NCI-H460 (cell line): ENCODE measurements around the gene RWDD3. TPM values are rescaled to one million over a fixed set of nuclear protein-coding genes. Genes with fewer than 3 reads are reported as not detected.

Experiments used
- DNase-seq: peaks from one replicate; pipeline ENCODE4 v3.0.0-alpha.2; 2016; ENCODE audit warnings: low read depth; ENCODE audit errors: extremely low read depth
- total RNA-seq: library from RNA; depleted of rRNA; stranded (reverse); fragments of >200 nt; shearing (Covaris generic); gene quantifications from 2 replicates; pipeline ENCODE4 v1.2.3, GENCODE V29; 2014; rRNA removed

The RWDD3 gene
- total RNA-seq, 1 experiment from 2014 or later: 13.2 TPM

GRCh38 chr1:95278173-95279006, 44.4 kb downstream of the RWDD3 start:
- no peak for DNase-seq

DNA sequence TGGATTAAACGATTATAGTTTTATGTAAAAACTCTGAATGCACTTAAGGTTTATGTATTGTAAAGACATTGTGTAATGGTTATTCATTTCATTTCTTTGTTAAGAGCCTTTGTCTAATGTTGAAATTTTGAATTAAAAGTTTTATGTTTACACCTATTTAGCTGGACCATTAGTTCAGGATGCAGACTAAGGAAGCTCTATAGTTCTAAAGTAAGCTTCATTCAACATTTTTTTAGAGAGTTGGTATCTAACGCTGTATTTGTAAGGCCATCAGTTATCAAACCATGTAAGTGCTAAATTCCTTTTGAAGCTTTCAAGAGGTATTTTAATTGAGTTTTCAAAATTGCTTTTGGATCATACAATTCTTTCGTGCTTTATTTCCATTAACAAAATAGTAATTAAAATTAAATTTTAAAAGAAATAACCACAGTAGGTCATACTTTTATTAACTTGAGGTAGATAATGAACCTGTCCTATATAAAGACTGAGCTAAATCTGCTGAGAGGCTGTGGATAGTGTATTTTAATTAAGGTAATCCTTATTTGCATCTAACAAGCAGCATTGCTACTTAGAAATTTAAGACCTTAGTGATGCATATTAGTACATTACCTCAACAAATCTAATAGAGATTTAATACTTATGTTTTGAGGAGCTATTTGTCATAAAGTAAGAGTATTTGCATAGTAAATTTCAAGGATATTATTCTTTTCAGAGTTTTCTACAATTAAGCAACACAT, 47.9 kb downstream of the RWDD3 start:
- no peak for DNase-seq

GRCh38 chr1:95282518-95282895, 48.5 kb downstream of the RWDD3 start:
- no peak for DNase-seq

DNA sequence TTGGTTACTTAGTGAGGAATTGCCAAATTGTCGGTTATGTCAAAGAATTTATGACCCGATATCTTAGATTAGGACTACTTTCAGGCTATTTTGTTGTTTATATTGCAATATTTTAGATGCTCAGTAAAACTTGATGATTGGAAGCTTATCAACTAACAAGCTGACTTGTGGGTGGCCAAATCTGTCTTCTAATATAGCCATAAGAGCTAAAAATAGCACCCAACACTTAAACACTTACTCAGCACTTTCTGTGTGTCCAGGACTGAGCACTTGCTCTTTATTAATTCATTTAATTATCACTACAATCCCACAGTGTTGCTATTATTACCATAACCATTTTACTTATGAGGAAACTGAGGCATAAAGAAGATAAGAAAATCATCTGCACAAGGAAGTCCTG, 50.4 kb downstream of the RWDD3 start:
- no peak for DNase-seq

- no peak for DNase-seq
Observed at GRCh38 chr1:95286479-95286878, 52.5 kb downstream of the RWDD3 start.

- peak; percentile 4 for DNase-seq
Observed at GRCh38 chr1:95287081-95287480, 53.1 kb downstream of the RWDD3 start.

- DNase-seq: no peak
Observed at GRCh38 chr1:95287825-95288224, 53.8 kb downstream of the RWDD3 start.

Other genes with a start within 250 kb of the RWDD3 start
- 2.3 and 3.6 TPM in 2 replicates for gene ALG14, start 161.3 kb upstream of the RWDD3 start, total RNA-seq
- gene TLCD4, start 116.9 kb upstream of the RWDD3 start, total RNA-seq: 10.2 and 10.5 TPM in 2 replicates